HepG2 (cell line): ENCODE measurements around the gene FAM3D. TPM values are rescaled to one million over a fixed set of nuclear protein-coding genes. Genes with fewer than 3 reads are reported as not detected.

Experiments
- ATAC-seq: fragments of 200-7000 bp; cut with Tn5 transposase; 3 replicates; pipeline ENCODE4 v1.9.1; 2020; ENCODE audit warnings: mild to moderate bottlenecking, moderate library complexity
- BruUV-seq: library from RNA; stranded (reverse); fragments of 400-500 nt; replicated peaks from 2 replicates; lab custom pipeline; 2021; lab: Mats Ljungman, UMichigan
- CTCF ChIA-PET: fragments of 300-600 bp; formaldehyde crosslinking; extraction: SDS; loops from one replicate; lab custom pipeline; 2021; ENCODE audit warnings: low total read pairs, inconsistent platforms, low intra/inter-chr PET ratio; lab: Yijun Ruan, JAX
- POLR2A ChIA-PET: fragments of 350-600 bp; sonication (Branson Sonifier 250); formaldehyde crosslinking; loops from one replicate; lab custom pipeline; 2020; ENCODE audit warnings: antibody characterized with exemption, inconsistent platforms; lab: Yijun Ruan, JAX
- DNase-seq: peaks from one replicate; pipeline ENCODE4 v3.0.0-alpha.2; 2015; ENCODE audit warnings: low spot score
- FAIRE-seq: peaks from 3 replicates; lab custom pipeline; 2011; peaks lifted over from hg19 to GRCh38; lab: Jason Lieb, UNC
- H2AFZ ChIP-seq: one replicate; pipeline ENCODE4 v1.6.1; 2011; ENCODE audit warnings: low read length, inconsistent platforms
- H3K27ac ChIP-seq: fragments of 300-600 bp; 3 replicates; pipeline ENCODE4 v1.8.0; 2011; ENCODE audit warnings: mixed run types, mild to moderate bottlenecking, mixed read lengths, low read length, inconsistent platforms; ENCODE audit not compliant: insufficient read depth; ENCODE audit errors: extremely low read length
- H3K27me3 ChIP-seq, 2 experiments: fragments of 200-600 bp in 1 of 2; 2 replicates in 1 of 2; 3 replicates in 1 of 2; pipeline versions ENCODE4 v1.6.0 to v1.8.0; 2011; ENCODE audit warnings: low read length in 2 of 2, mild to moderate bottlenecking in 2 of 2, moderate library complexity in 2 of 2, inconsistent platforms in 1 of 2; ENCODE audit not compliant: insufficient read depth in 2 of 2, control insufficient read depth in 1 of 2
- H3K36me3 ChIP-seq, 2 experiments: fragments of 200-600 bp in 1 of 2; replicated peaks in 1 of 2; 2 replicates in 1 of 2; 3 replicates in 1 of 2; pipeline versions ENCODE4 v1.5.1 to v1.8.0; 2011; ENCODE audit warnings: low read length in 2 of 2, inconsistent platforms in 1 of 2; ENCODE audit not compliant: insufficient read depth in 2 of 2, control insufficient read depth in 1 of 2
- H3K4me1 ChIP-seq: 2 replicates; pipeline ENCODE4 v1.5.1; 2012; ENCODE audit warnings: low read length, inconsistent platforms; ENCODE audit not compliant: insufficient read depth
- H3K4me2 ChIP-seq: 2 replicates; pipeline ENCODE4 v1.6.0; 2011; ENCODE audit warnings: low read depth, low read length, inconsistent platforms
- H3K4me3 ChIP-seq, 3 experiments: fragments of 200-600 bp in 1 of 3; sonication (generic), shearing (Covaris generic) in 1 of 3; replicated peaks in 1 of 3; 2 replicates each; pipeline ENCODE4 v1.5.1; 2011 to 2016; ENCODE audit warnings: low read length in 3 of 3, inconsistent platforms in 2 of 3, low read depth in 2 of 3, mild to moderate bottlenecking in 2 of 3, control low read depth in 1 of 3, mixed read lengths in 1 of 3; ENCODE audit not compliant: insufficient read depth in 1 of 3
- H3K79me2 ChIP-seq: one replicate; pipeline ENCODE4 v1.6.1; 2011; ENCODE audit warnings: low read length, inconsistent platforms; ENCODE audit not compliant: insufficient read depth
- H3K9ac ChIP-seq: 2 replicates; pipeline ENCODE4 v1.6.0; 2011; ENCODE audit warnings: mild to moderate bottlenecking, low read depth, low read length, inconsistent platforms; ENCODE audit not compliant: insufficient read depth
- H3K9me3 ChIP-seq: 2 replicates; pipeline ENCODE4 v1.5.1; 2012; ENCODE audit warnings: mild to moderate bottlenecking, low read length
- H4K20me1 ChIP-seq: 2 replicates; pipeline ENCODE4 v1.6.0; 2011; ENCODE audit warnings: inconsistent platforms, mild to moderate bottlenecking, low read length, moderate library complexity; ENCODE audit not compliant: insufficient read depth
- GFI1 ChIP-seq: sonication (generic); formaldehyde crosslinking; IDR thresholded peaks from 2 replicates; pipeline ENCODE4 v1.5.0; 2020; ENCODE audit warnings: missing genetic modification reagents, mild to moderate bottlenecking, borderline replicate concordance
- HNRNPL ChIP-seq: fragments of 200-400 bp; formaldehyde crosslinking; IDR thresholded peaks from 2 replicates; pipeline ENCODE4 v1.6.1; 2017; ENCODE audit warnings: mild to moderate bottlenecking, low read depth, low read length
- KAT7 ChIP-seq: IDR thresholded peaks from 2 replicates; pipeline ENCODE4 v1.6.1; 2018; ENCODE audit warnings: borderline replicate concordance, missing compliant biosample characterization
- KLF15 ChIP-seq: sonication (generic); formaldehyde crosslinking; IDR thresholded peaks from 2 replicates; pipeline ENCODE4 v1.8.1; 2023; ENCODE audit warnings: borderline replicate concordance, mild to moderate bottlenecking, inconsistent platforms, missing genetic modification reagents, mixed read lengths
- MBD4 ChIP-seq: IDR thresholded peaks from 2 replicates; pipeline ENCODE4 v1.6.1; 2012; ENCODE audit warnings: low read length, inconsistent platforms, borderline replicate concordance
- MED1 ChIP-seq: sonication (generic); formaldehyde crosslinking; IDR thresholded peaks from 2 replicates; pipeline ENCODE4 v1.4.0; 2020; ENCODE audit warnings: missing genetic modification reagents
- NFYB ChIP-seq: sonication (generic); formaldehyde crosslinking; IDR thresholded peaks from 2 replicates; pipeline ENCODE4 v1.4.0; 2020; ENCODE audit warnings: missing genetic modification reagents
- PATZ1 ChIP-seq: sonication (generic); formaldehyde crosslinking; IDR thresholded peaks from 2 replicates; pipeline ENCODE4 v1.4.0; 2020; ENCODE audit warnings: missing genetic modification reagents
- PPARG ChIP-seq: conservative IDR thresholded peaks from 2 replicates; pipeline ENCODE4 v1.6.1; 2016; ENCODE audit warnings: missing biosample characterization, missing genetic modification reagents
- YY1 ChIP-seq: IDR thresholded peaks from 2 replicates; pipeline ENCODE4 v1.6.1; 2011; ENCODE audit warnings: low read length, low read depth, moderate library complexity, mild to moderate bottlenecking; ENCODE audit not compliant: insufficient read depth, insufficient replicate concordance
- ZC3H13 ChIP-seq: sonication (generic); formaldehyde crosslinking; IDR thresholded peaks from 2 replicates; pipeline ENCODE4 v1.8.1; 2023; ENCODE audit warnings: mild to moderate bottlenecking, missing genetic modification reagents, moderate library complexity
- ZNF317 ChIP-seq: sonication (generic); formaldehyde crosslinking; IDR thresholded peaks from 2 replicates; pipeline ENCODE4 v1.5.0; 2020; ENCODE audit warnings: mild to moderate bottlenecking, missing genetic modification reagents
- ZNF546 ChIP-seq: sonication (generic); formaldehyde crosslinking; conservative IDR thresholded peaks from 2 replicates; pipeline ENCODE4 v1.8.1; 2023; ENCODE audit warnings: mild to moderate bottlenecking, missing genetic modification reagents
- ZNF7 ChIP-seq: IDR thresholded peaks from 2 replicates; pipeline ENCODE4 v1.6.1; 2016; ENCODE audit warnings: missing biosample characterization, missing genetic modification reagents
- WGBS: methylation state at CpG from one replicate; pipeline ENCODE4 v1.1.6; 2017; ENCODE audit warnings: low lambda C conversion rate; 5-methylcytosine and 5-hydroxymethylcytosine counted together
- in situ Hi-C: cut with HindIII; loops from 2 replicates; pipeline ENCODE4 v1.10.0; 2017; ENCODE audit warnings: low pct_unique_long_range_greater_than_20kb; ENCODE audit not compliant: extremely low pct_ligation_motif_present
- intact Hi-C: fragments of 100-400 bp; cut with micrococcal nuclease; formaldehyde crosslinking; loops from one replicate; pipeline ENCODE4 v1.10.0; 2022; ENCODE audit not compliant: unreplicated experiment
- polyA plus RNA-seq, 8 experiments: library from polyadenylated mRNA; depleted of rRNA in 3 of 8; stranded (reverse) in 7 of 8; unstranded in 1 of 8; fragments of >200 nt; fragmentation: Illumina TruSeq in 4 of 8; extraction: Trizol in 4 of 8; gene quantifications; 2 replicates each; pipeline versions ENCODE4 v1.2.1 to v1.2.3, GENCODE V29; 2011 to 2016; ENCODE audit warnings: low read depth in 4 of 8, missing spikeins in 1 of 8, mixed read lengths in 1 of 8; ENCODE audit not compliant: insufficient read depth in 1 of 8
- total RNA-seq, 5 experiments: library from RNA; depleted of rRNA; stranded (reverse); fragments of >200 nt; fragmentation: Illumina TruSeq; extraction: Trizol; gene quantifications; 2 replicates each; pipeline ENCODE4 v1.2.3, GENCODE V29; 2016; ENCODE audit warnings: low read depth in 1 of 5

The FAM3D gene
- total and polyA plus RNA-seq, 2 of the 13 experiments (the other 11 are each of a cell fraction or from before 2014, with no cell fraction given), result not detected

DNA sequence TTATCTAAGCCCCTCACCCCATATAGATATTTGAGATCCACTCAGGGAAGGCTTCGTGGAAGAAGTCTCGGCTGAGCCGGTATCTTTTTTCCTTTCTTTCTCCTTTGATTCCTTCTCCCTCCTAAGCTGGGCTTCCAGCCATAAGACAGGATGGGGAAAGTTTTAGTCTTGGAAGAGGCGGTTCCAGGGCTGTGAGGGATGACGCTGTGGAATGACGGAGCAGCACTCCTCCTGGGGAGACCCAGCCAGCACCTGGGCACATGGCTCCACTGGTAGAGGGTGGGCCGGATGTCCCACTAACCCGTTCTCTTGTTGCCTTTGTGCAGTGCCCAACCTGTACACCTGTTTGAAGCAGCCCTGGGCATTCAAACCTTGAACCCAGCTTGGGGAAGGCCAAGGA, 46.2 kb downstream of the FAM3D start:
- TF ChIP-seq NFYB, result no peak
- TF ChIP-seq ZNF7 (CRISPR knock-in tag), result no peak
- no peak for TF ChIP-seq KLF15 (CRISPR knock-in tag)
- TF ChIP-seq ZC3H13 (CRISPR knock-in tag), result no peak
- no peak for TF ChIP-seq ZNF317
- no peak for TF ChIP-seq HNRNPL
- no peak for TF ChIP-seq PPARG (CRISPR knock-in tag)
- TF ChIP-seq YY1, result no peak
- no peak for DNase-seq
- ATAC-seq, result no peak
- in situ Hi-C loops, result no loop called here
- POLR2A ChIA-PET, result no interaction called here
- Histone ChIP-seq H3K4me3 (no peak overlapping the region), H3K27ac (no peak overlapping the region), H3K79me2 (no peaks in the 10 kb centered on the region), H3K27me3 (peaks cover 2 to 10% of the 10 kb centered on the region in 2 experiments; a peak in 3 of 5 replicates), H3K4me1 (peaks cover 7% of the 10 kb centered on the region), H3K9me3 (no peaks in the 10 kb centered on the region), H3K4me2 (no peak overlapping the region), H4K20me1 (no peaks in the 10 kb centered on the region), H3K9ac (no peak overlapping the region), H3K36me3 (no peaks in the 10 kb centered on the region), H2AFZ (no peak overlapping the region)
- CTCF ChIA-PET, result no interaction called here
- BruUV-seq, result no TSS peak
- 68% methylated on average over 6 of the region's 8 CpGs for WGBS
- intact Hi-C loops, result no loop called here
- no peak for FAIRE-seq

DNA sequence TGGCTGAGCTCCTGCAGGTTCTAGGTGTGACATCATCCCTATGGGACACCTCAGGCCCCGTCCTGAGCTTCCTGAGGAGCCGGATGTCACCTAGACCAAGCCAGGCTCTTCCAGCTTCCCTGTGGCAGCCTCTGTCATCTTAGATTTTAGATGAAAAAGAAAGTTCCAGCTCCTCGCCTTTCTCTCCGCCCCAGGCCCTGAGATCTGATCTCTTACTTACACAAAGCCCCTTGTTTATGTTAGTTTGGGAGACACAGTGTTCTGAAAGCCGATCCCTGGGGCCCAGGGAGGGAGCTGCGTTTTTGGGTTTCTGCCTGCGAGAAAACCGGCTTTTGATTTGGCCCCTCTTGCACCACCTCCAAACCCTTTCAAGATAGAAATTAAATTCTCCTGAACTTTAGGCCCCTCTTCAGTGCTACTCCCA, 49.2 kb downstream of the FAM3D start:
- intact Hi-C loops (no loop called here), in situ Hi-C loops (no loop called here)
- H4K20me1 ChIP-seq, result no peaks in the 10 kb centered on the region
- no peaks in the 10 kb centered on the region for H3K36me3 ChIP-seq
- no peak overlapping the region for H2AFZ ChIP-seq
- POLR2A ChIA-PET, result no interaction called here
- no TSS peak for BruUV-seq
- H3K4me3 ChIP-seq, result no peak overlapping the region
- CTCF ChIA-PET, result no interaction called here
- DNase-seq (no peak), FAIRE-seq (no peak), ATAC-seq (no peak)
- 33% methylated on average over 6 of the region's 8 CpGs for WGBS
- H3K4me2 ChIP-seq, result no peak overlapping the region
- no peaks in the 10 kb centered on the region; the same call in 1 of the 2 replicates for H3K4me1 ChIP-seq
- H3K9ac ChIP-seq, result no peak overlapping the region
- no peaks in the 10 kb centered on the region for H3K9me3 ChIP-seq
- TF ChIP-seq MBD4 (no peak), GFI1 (no peak), MED1 (CRISPR knock-in tag) (no peak), PATZ1 (CRISPR knock-in tag) (no peak), ZNF546 (CRISPR knock-in tag) (no peak), KAT7 (CRISPR knock-in tag) (no peak)
- H3K27me3 ChIP-seq, result peaks cover 0 to 10% of the 10 kb centered on the region in 2 experiments; a peak in 2 of 5 replicates
- H3K27ac ChIP-seq, result no peak overlapping the region
- no peaks in the 10 kb centered on the region for H3K79me2 ChIP-seq
